Measurements from ENCODE around the gene HBM.

HBM gene, protein sequence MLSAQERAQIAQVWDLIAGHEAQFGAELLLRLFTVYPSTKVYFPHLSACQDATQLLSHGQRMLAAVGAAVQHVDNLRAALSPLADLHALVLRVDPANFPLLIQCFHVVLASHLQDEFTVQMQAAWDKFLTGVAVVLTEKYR

DNA sequence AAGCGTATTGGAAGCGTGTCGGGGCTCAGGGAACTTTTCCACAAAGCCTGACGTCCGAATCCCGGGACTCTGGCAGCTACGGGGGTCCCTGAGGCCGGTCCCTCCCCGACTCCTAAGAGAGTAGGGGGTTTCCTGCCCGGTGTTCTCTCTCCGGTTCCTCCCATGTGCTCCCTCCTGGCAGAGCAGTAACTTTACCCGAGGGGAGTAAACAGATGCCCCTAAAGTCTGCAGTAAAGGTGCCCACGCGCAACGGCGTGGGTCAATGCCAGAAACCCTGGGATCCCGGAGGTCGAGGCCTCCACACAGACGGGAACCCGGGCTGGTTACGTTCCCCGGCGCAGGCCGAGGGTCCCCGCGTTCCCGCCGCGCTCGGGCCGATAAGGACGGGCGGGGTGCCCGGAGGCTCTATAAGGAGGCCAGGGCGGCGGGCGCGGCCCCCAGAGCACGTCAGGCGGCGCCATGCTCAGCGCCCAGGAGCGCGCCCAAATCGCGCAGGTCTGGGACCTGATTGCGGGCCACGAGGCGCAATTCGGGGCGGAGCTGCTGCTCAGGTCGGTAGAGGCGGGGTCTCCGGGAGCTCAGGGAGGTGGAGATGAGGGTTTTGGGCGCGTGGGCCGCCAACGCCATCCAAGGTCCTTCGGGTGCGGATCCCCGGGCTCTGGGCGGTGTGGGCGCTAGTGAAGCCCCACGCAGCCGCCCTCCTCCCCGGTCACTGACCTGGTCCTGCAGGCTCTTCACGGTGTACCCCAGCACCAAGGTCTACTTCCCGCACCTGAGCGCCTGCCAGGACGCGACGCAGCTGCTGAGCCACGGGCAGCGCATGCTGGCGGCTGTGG, at the start of gene HBM:
TSS of gene HBM (plus strand) at position 440 of the 836 bp plus-strand sequence. CDS start at position 460, 20 bp downstream.
- ATAC-seq (ENCODE audit: low read depth), result no peak
- no peak within 1 kb of the TSS for H3K4me3 ChIP-seq (ENCODE audit: severe bottlenecking)

DNA sequence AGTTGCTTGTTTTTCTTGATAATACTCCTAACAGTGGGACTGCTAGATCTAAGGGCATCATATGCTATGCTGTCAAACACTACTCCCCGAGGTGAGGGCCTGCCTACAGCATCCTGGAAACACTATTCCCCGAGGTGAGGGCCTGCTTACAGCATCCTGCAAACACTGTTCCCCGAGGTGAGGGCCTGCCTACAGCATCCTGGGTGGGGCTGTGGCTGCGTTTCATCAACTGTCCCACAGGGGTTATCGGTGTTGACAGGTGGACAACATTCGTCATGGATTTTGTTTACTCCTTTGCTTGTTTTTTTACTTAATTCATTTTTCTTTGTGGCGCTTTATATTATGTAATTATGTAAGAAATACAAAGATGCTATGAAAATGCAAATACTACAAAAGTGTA, 49.8 kb upstream of the HBM start:
- TF ChIP-seq, protein P1, sequence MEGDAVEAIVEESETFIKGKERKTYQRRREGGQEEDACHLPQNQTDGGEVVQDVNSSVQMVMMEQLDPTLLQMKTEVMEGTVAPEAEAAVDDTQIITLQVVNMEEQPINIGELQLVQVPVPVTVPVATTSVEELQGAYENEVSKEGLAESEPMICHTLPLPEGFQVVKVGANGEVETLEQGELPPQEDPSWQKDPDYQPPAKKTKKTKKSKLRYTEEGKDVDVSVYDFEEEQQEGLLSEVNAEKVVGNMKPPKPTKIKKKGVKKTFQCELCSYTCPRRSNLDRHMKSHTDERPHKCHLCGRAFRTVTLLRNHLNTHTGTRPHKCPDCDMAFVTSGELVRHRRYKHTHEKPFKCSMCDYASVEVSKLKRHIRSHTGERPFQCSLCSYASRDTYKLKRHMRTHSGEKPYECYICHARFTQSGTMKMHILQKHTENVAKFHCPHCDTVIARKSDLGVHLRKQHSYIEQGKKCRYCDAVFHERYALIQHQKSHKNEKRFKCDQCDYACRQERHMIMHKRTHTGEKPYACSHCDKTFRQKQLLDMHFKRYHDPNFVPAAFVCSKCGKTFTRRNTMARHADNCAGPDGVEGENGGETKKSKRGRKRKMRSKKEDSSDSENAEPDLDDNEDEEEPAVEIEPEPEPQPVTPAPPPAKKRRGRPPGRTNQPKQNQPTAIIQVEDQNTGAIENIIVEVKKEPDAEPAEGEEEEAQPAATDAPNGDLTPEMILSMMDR (IDR thresholded peaks at IDR 0.05; ENCODE audit: poor library complexity, severe bottlenecking), result no peak
- DNase-seq (ENCODE audit: low spot score) (no peak), ATAC-seq (ENCODE audit: low read depth) (no peak)
- Histone ChIP-seq H3K4me1 (ENCODE audit: insufficient read depth, poor library complexity, severe bottlenecking) (no peaks in the 10 kb centered on the region), H3K27ac (ENCODE audit: poor library complexity, severe bottlenecking) (no peak overlapping the region), H3K27me3 (ENCODE audit: insufficient read depth, poor library complexity, severe bottlenecking) (no peaks in the 10 kb centered on the region), H3K36me3 (ENCODE audit: low read depth) (peaks cover 48% of the 10 kb centered on the region), H3K4me3 (ENCODE audit: severe bottlenecking) (no peak overlapping the region), H3K9me3 (ENCODE audit: severe bottlenecking) (no peaks in the 10 kb centered on the region)

More for the DNA sequence above, at the start of gene HBM:
- DNase-seq (ENCODE audit: low spot score), result no peak
- Histone ChIP-seq H3K27ac (ENCODE audit: poor library complexity, severe bottlenecking) (no peak within 1 kb of the TSS), H3K4me1 (ENCODE audit: insufficient read depth, poor library complexity, severe bottlenecking) (no peaks in the 10 kb centered on the region), H3K9me3 (ENCODE audit: severe bottlenecking) (no peaks in the 10 kb centered on the region), H3K36me3 (ENCODE audit: low read depth) (no peaks in the 10 kb centered on the region), H3K27me3 (ENCODE audit: insufficient read depth, poor library complexity, severe bottlenecking) (peaks cover 43% of the 10 kb centered on the region)
- TF ChIP-seq, protein P1 (IDR thresholded peaks at IDR 0.05; ENCODE audit: poor library complexity, severe bottlenecking), result no peak

DNA sequence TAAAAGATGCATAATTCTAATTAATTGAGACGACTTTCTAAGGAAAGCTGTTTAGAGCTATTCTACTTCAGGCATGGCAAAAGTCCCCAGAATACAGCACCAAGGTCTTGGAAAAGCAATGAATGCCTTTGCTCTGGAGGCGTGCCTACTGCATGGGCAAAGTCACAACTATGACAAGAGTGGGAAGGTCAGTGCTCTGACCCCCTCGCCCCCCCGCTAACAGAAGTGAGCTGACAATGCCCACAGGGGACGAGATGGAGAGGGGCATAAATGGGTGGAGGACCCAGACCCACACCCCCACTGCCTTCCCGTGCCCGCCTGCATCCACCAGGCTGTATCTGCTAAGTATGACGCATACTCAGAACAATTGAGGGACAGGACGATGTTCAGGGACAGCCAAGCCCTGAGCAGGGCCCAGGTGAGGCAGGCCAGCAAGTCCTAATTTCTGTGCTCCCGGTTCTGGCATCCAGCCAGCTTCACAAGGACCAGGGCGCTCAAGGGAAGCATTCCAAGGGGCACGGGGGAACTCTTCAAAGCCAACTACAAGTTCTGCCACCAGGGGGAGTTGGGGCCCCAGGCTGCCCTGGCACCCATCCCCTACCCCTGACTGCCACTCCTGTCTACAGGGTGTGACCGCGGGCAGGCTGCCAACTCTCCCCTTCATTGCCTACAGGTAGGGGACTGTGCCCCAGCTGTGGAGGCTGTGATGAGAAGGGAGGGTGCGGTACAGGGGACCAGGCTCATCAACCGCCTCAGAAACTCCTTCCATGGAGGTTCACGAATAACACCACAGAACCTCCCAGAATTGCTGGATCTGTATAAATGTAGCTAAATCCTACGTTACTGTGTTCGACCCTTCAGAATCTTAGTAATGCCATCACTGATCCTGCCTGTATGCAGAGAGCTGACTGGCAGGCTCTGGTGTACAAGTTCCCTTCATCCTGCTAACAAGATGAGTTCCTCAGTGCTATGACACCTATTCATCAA, 48.1 kb upstream of the HBM start:
- no peak overlapping the region for H3K4me3 ChIP-seq (ENCODE audit: severe bottlenecking)
- no peak overlapping the region for H3K27ac ChIP-seq (ENCODE audit: poor library complexity, severe bottlenecking)
- H3K9me3 ChIP-seq (ENCODE audit: severe bottlenecking), result no peaks in the 10 kb centered on the region
- no peaks in the 10 kb centered on the region for H3K4me1 ChIP-seq (ENCODE audit: insufficient read depth, poor library complexity, severe bottlenecking)
- H3K36me3 ChIP-seq (ENCODE audit: low read depth), result peaks cover 39% of the 10 kb centered on the region
- TF ChIP-seq, protein P1 (IDR thresholded peaks at IDR 0.05; ENCODE audit: poor library complexity, severe bottlenecking), result peak; percentile 84
- DNase-seq (ENCODE audit: low spot score), result no peak
- no peaks in the 10 kb centered on the region for H3K27me3 ChIP-seq (ENCODE audit: insufficient read depth, poor library complexity, severe bottlenecking)
- peak; percentile 76 for ATAC-seq (ENCODE audit: low read depth)

DNA sequence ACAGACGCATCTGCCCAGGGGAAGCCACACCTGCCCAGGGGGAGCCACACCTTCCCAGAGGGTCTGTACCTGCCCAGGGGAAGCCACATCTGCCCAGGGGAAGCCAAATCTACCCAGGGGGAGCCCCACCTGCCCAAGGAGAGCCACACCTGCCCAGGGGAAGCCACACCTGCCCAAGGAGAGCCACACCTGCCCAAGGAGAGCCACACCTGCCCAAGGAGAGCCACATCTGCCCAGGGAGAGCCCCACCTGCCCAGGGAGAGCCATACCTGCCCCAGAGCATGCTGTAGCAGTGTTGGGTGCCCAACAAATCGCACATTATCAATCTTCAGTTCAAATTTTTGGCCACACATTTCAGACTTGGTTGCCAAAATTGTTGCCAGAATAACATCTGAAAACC, 46.9 kb upstream of the HBM start:
- H3K4me3 ChIP-seq (ENCODE audit: severe bottlenecking), result no peak overlapping the region
- TF ChIP-seq, protein P1 (IDR thresholded peaks at IDR 0.05; ENCODE audit: poor library complexity, severe bottlenecking), result no peak
- no peaks in the 10 kb centered on the region for H3K27me3 ChIP-seq (ENCODE audit: insufficient read depth, poor library complexity, severe bottlenecking)
- no peaks in the 10 kb centered on the region for H3K4me1 ChIP-seq (ENCODE audit: insufficient read depth, poor library complexity, severe bottlenecking)
- no peak overlapping the region for H3K27ac ChIP-seq (ENCODE audit: poor library complexity, severe bottlenecking)
- no peaks in the 10 kb centered on the region for H3K9me3 ChIP-seq (ENCODE audit: severe bottlenecking)
- DNase-seq (ENCODE audit: low spot score) (no peak), ATAC-seq (ENCODE audit: low read depth) (no peak)
- H3K36me3 ChIP-seq (ENCODE audit: low read depth), result peaks cover 30% of the 10 kb centered on the region
